ENCODE data around the gene KAZN. TPM values are rescaled to one million over a fixed set of nuclear protein-coding genes. Genes with fewer than 3 reads are reported as not detected.

Gene KAZN
- polyA plus RNA-seq, 1 of the 3 experiments (the other 2 are of a cell fraction) = 6.8 TPM

DNA sequence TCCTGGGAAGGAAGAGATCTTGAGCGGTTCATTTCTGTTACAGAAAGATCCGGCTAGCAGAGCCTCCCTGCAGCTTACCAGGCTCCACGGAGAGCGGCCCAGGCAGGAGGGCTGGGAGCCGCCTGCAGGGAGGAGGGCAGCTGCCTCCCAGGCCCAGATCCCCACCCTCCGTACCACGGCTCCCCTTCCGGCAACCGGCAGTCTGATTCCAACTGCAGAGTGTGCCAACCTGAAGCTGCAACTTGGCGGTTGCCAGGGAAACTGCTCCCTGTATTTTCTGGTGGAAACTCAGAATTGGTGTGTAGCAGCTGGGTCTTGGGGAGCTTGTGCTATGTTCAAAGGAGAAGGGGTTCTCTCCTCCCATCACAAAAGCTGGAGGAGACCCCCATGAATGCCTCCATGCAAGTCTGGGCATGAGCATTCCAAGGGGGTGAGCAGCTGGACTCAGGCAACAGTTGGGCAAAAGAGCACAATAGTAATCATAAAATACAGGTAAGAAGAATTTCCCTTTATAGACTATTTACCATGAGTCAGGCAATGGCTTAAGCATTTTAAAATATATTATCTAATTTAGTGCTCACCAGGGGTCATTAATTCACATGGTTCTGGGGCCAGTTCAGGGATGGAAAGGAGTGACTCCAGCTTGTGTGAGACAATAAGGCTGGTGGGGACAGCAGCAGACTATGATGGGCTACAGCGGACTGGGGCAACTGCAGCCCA lies 46.1 kb upstream of the KAZN start:
- POLR2A ChIA-PET = no interaction called here
- Histone ChIP-seq H3K4me1 (ENCODE audit: control insufficient read depth in 1 of 2, insufficient read depth in 2 of 2, low read depth in 1 of 2, low read length in 1 of 2) (no peaks in the 10 kb centered on the region), H3F3A (replicated peaks; ENCODE audit: insufficient read depth) (no peaks in the 10 kb centered on the region), H3K9me2 (no peaks in the 10 kb centered on the region), H3K27ac (ENCODE audit: low read depth in 2 of 2, low read length in 1 of 2) (no peak overlapping the region), H3K79me2 (ENCODE audit: insufficient read depth) (no peaks in the 10 kb centered on the region), H2AFZ (ENCODE audit: low read depth) (no peak overlapping the region), H3K27me3 (ENCODE audit: insufficient read depth) (no peaks in the 10 kb centered on the region), H3K4me3 (ENCODE audit: low read depth in 2 of 2, low read length in 1 of 2) (no peak overlapping the region), H4K20me1 (ENCODE audit: insufficient read depth) (no peaks in the 10 kb centered on the region), H3K9me3 (no peaks in the 10 kb centered on the region), H3K4me2 (no peak overlapping the region), H3K9ac (no peak overlapping the region), H3K36me3 (replicated peaks in 1 of 2; ENCODE audit: control insufficient read depth in 1 of 2, insufficient read depth in 2 of 2, low read length in 1 of 2) (no peaks in the 10 kb centered on the region)
- DNase-seq = no peak
- WGBS (ENCODE audit: low lambda C conversion rate) = 26% methylated on average over 8 of the region's 11 CpGs
- CTCF ChIA-PET = interaction anchor here (0.7 to 1.0 kb wide), 4 partner anchors 14 to 377 kb away, joined by 3 to 4 read pairs (median 3); no protein-coding TSS in a partner anchor
- TF ChIP-seq MXI1 (IDR thresholded peaks at IDR 0.05; ENCODE audit: low read depth, low read length) = no peak
- TF ChIP-seq TCF12 (IDR thresholded peaks at IDR 0.05) = no peak
- TF ChIP-seq RCOR1 (IDR thresholded peaks at IDR 0.05; ENCODE audit: low read length) = no peak
- no peak for TF ChIP-seq GABPA (IDR thresholded peaks at IDR 0.05; ENCODE audit: low read depth)
- TF ChIP-seq RFX5 (IDR thresholded peaks at IDR 0.05; ENCODE audit: low read length) = no peak
- TF ChIP-seq EP300 (IDR thresholded peaks at IDR 0.05; ENCODE audit: borderline replicate concordance in 1 of 2, low read depth in 1 of 2, low read length in 1 of 2) = no peak
- no peak for TF ChIP-seq CHD2 (IDR thresholded peaks at IDR 0.05; ENCODE audit: low read length, partially characterized antibody)

- Histone ChIP-seq H3K9ac (no peak overlapping the region), H3F3A (replicated peaks; ENCODE audit: insufficient read depth) (no peaks in the 10 kb centered on the region), H3K4me3 (ENCODE audit: low read depth in 2 of 2, low read length in 1 of 2) (no peak overlapping the region), H3K27ac (ENCODE audit: low read depth in 2 of 2, low read length in 1 of 2) (no peak overlapping the region), H3K27me3 (ENCODE audit: insufficient read depth) (no peaks in the 10 kb centered on the region), H3K36me3 (replicated peaks in 1 of 2; ENCODE audit: control insufficient read depth in 1 of 2, insufficient read depth in 2 of 2, low read length in 1 of 2) (no peaks in the 10 kb centered on the region), H3K4me2 (no peak overlapping the region), H3K9me2 (no peaks in the 10 kb centered on the region), H2AFZ (ENCODE audit: low read depth) (no peak overlapping the region), H4K20me1 (ENCODE audit: insufficient read depth) (no peaks in the 10 kb centered on the region), H3K9me3 (no peaks in the 10 kb centered on the region), H3K4me1 (ENCODE audit: control insufficient read depth in 1 of 2, insufficient read depth in 2 of 2, low read depth in 1 of 2, low read length in 1 of 2) (no peaks in the 10 kb centered on the region), H3K79me2 (ENCODE audit: insufficient read depth) (no peaks in the 10 kb centered on the region)
- TF ChIP-seq POLR2AphosphoS5 (IDR thresholded peaks at IDR 0.05; ENCODE audit: low read depth, low read length) = no peak
- no peak for TF ChIP-seq YY1 (IDR thresholded peaks at IDR 0.05; ENCODE audit: low read depth)
- TF ChIP-seq USF2 (IDR thresholded peaks at IDR 0.05; ENCODE audit: borderline replicate concordance, low read depth, low read length) = no peak
- no peak for TF ChIP-seq CHD2 (IDR thresholded peaks at IDR 0.05; ENCODE audit: low read length, partially characterized antibody)
- POLR2A ChIA-PET = no interaction called here
- WGBS (ENCODE audit: low lambda C conversion rate) = 39% methylated on average over 7 of the region's 7 CpGs
- CTCF ChIA-PET = interaction anchor here (0.8 to 0.9 kb wide), 2 partner anchors 371 to 440 kb away, joined by 3 read pairs; no protein-coding TSS in a partner anchor
- no peak for DNase-seq
These were observed 44.8 kb upstream of the KAZN start for GRCh38 chr1:14553711-14554110.

GRCh38 chr1:14555091-14555490 lies 43.4 kb upstream of the KAZN start:
- H3K27me3 ChIP-seq (ENCODE audit: insufficient read depth) = no peaks in the 10 kb centered on the region
- no peak overlapping the region for H3K9ac ChIP-seq
- no peak overlapping the region for H2AFZ ChIP-seq (ENCODE audit: low read depth)
- no peak overlapping the region for H3K4me2 ChIP-seq
- no peaks in the 10 kb centered on the region for H3K79me2 ChIP-seq (ENCODE audit: insufficient read depth)
- no peaks in the 10 kb centered on the region for H3K36me3 ChIP-seq (replicated peaks in 1 of 2; ENCODE audit: control insufficient read depth in 1 of 2, insufficient read depth in 2 of 2, low read length in 1 of 2)
- H4K20me1 ChIP-seq (ENCODE audit: insufficient read depth) = no peaks in the 10 kb centered on the region
- WGBS (ENCODE audit: low lambda C conversion rate) = 8% methylated on average over 2 of the region's 2 CpGs
- H3F3A ChIP-seq (replicated peaks; ENCODE audit: insufficient read depth) = no peaks in the 10 kb centered on the region
- TF ChIP-seq MXI1 (IDR thresholded peaks at IDR 0.05; ENCODE audit: low read depth, low read length) = no peak
- TF ChIP-seq ZBTB33 (IDR thresholded peaks at IDR 0.05; ENCODE audit: borderline replicate concordance, low read depth) = no peak
- ChIA-PET CTCF (no interaction called here), POLR2A (no interaction called here)
- no peak overlapping the region for H3K4me3 ChIP-seq (ENCODE audit: low read depth in 2 of 2, low read length in 1 of 2)
- no peak for DNase-seq
- H3K4me1 ChIP-seq (ENCODE audit: control insufficient read depth in 1 of 2, insufficient read depth in 2 of 2, low read depth in 1 of 2, low read length in 1 of 2) = no peaks in the 10 kb centered on the region
- H3K27ac ChIP-seq (ENCODE audit: low read depth in 2 of 2, low read length in 1 of 2) = no peak overlapping the region
- no peaks in the 10 kb centered on the region for H3K9me2 ChIP-seq
- no peaks in the 10 kb centered on the region for H3K9me3 ChIP-seq
